HG02938 (cell line): ENCODE measurements around the gene UPK1A.
A peak's percentile ranks its signal among the peaks of the same experiment; 100 is the strongest.

ENCODE experiments used
- ATAC-seq: cut with Tn5 transposase; IDR thresholded peaks from one replicate; pipeline ENCODE4 v1.9.1; 2021; ENCODE audit warnings: mild to moderate bottlenecking, moderate library complexity; ENCODE audit not compliant: unreplicated experiment

The UPK1A gene

DNA sequence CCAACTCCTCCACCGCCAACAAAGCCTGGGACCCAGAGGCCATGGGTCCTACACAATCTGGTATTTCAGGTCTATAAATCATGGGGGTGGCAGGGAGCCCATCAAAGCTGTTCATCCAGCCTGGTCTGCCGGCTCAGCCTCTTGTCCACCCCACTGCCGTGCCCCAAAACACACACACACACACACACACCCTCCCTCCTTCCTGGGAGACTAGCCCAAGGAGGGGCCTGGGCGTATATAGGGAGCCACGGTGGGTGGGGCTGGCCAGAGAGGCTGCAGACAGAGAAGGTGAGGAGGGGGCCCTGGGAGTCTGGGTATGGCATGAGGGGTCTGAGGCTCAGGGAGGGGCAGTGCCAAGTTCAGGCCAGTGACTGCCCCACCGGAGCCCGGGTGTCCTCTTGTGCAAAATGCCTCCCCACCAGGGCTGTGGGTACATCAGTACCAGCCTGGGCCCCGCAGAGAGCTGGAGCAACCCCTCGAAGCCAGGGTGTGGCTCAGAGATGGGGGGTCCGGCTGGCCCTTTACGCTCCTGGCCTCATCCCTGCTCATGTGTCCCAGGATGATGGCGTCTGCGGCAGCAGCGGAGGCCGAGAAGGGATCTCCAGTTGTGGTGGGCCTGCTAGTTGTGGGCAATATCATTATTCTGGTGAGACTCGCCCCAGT lies at the start of gene UPK1A:
Gene UPK1A, plus strand, starts transcription at position 267 of the 663 bp plus-strand sequence. Its CDS starts 296 bp downstream, at position 563.
- no peak for ATAC-seq

DNA sequence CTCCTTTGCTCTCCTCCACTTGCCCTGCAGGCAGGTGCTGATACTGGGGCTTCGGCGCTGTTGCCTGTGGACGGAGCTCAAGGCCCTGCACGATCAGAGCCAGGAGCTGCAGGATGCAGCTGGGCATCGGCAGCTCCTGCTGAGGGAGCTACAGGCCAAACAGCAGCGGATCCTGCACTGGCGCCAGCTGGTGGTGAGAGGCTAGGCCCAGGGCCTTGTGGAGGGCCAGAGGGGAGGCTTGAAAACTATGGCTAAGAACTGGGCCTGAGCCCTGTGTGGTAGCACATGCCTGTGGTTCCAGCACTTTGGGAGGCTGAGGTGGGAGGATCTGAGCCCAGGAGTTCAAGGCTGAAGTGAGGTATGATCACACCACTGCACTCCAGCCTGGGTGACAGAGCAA lies 47.5 kb upstream of the UPK1A start:
- ATAC-seq, result no peak

DNA sequence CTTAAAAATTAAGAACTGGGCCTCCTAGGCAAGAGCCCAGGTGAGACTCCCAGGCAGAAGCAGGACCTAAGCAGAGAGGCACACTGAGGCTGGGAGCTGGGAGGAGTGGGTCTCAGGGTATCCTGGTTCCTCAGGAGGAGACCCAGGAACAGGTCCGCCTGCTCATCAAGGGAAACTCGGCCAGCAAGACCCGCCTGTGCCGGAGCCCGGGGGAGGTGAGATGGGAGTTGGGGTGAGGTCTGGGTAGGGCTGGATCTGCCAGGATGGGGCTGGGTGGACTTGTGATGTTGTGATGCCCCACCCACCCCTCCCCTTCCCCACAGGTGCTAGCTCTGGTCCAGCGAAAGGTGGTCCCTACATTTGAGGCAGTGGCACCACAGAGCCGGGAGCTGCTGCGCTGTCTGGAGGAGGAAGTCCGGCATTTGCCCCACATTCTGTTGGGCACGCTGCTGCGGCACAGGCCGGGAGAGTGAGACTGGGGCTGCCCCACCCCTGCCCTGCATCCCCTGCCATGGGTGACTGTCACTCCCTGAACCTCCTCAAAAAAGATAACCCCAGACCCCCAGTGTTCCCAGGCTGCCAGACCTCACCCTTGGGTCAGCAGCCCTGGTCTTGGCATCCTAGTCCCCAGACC lies 46.9 kb upstream of the UPK1A start:
- ATAC-seq, result no peak

DNA sequence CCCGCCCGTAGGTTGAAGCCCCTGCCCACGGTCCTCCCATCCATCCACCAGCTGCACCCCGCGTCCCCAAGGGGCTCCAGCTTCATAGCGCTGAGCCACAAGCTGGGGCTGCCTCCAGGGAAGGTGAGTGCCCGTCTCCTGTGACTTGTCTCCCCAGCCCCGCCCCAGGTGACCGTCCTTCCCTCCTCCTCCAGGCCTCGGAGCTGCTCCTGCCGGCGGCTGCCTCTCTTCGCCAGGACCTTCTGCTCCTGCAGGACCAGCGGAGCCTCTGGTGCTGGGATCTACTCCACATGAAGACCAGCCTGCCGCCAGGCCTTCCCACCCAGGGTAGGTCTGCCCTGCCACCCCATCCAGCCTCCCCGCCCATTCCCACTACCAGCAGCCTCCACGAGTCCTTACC lies 46.3 kb upstream of the UPK1A start:
- no peak for ATAC-seq

DNA sequence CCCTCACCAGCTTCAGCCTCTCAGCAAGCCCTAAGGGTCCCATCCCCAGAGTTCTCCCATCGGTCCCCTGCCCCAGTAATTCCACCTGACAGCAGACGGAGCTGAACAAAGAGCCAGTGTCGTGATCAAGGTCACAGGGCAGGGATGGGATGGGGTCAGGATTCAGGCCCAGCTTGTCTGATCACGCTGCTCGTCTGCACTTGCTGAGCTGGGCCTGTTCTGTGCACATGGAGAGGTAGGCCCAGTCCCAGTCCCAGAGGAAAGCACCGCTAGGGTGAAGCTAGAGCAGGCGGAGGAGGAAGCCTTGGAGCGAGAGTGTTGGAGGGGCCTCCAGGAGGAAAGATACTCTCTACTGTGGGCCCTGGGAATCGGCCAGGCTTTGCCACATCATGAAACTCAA lies 44.6 kb upstream of the UPK1A start:
- no peak for ATAC-seq

DNA sequence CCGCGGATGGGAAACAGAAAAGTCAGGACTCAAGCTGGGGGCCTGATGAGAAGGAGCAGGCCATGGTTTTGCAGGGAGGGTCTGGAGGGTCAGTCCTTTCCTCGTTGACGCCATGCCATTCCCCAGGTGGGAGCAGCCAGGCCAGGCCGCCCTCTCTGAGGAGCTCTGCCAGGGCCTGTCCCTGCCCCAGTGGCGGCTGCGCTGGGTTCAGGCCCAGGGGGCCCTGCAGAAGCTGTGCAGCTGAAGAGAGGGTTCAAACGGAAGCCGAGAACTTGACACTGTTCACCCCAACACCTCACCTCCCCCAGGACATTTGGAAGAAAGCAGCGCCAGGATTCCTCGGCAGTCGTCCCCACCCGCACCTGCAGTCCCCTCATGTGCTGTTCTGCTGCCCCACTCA lies 43.6 kb upstream of the UPK1A start:
- no peak for ATAC-seq

DNA sequence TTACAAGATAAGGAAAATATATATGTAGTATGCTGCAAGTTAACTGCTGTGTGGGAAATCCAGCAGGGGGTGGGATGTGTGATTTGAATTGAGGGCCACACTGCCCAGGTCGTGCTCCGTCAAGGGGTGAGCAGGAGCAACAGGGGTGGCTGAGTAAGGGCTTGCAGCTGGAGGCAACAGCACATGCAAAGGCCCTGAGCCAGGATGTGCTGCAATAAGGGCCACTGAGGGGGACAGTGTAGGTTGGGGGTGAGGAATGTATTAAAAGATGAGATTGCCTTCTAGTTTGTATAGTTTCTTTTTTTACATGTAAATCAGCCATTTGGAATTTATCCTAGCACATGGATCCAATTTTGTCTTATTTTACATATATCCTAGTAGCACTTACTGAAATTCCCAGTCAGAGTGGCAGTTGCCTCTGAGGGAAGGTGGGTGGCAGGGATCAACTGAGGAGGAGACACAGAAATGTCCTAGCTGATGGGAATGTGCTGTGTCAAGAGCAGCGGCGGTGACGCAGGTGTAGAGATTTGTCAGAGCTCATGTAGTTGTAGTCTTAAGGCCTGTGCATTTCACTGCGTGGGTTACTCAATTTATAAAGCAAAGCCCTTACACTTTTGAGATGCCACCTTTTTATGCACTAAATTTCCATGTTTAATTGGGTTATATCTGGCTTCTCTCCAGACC lies 42.8 kb upstream of the UPK1A start:
- ATAC-seq, result no peak

DNA sequence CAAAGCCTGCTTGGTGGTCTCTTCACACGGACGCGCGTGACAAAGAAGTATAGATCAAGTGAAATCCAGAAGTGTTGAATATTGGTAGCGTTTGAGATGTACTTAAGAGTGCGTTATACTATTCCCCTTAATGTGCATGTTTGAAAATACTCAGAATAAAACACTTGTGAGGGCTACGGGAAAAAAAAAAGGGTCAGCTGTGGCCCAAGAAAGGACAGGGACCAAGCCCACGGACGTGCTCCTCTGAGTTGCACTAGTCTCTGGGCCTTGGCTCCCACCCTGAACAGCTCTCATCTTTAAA lies 38.1 kb upstream of the UPK1A start:
- no peak for ATAC-seq

DNA sequence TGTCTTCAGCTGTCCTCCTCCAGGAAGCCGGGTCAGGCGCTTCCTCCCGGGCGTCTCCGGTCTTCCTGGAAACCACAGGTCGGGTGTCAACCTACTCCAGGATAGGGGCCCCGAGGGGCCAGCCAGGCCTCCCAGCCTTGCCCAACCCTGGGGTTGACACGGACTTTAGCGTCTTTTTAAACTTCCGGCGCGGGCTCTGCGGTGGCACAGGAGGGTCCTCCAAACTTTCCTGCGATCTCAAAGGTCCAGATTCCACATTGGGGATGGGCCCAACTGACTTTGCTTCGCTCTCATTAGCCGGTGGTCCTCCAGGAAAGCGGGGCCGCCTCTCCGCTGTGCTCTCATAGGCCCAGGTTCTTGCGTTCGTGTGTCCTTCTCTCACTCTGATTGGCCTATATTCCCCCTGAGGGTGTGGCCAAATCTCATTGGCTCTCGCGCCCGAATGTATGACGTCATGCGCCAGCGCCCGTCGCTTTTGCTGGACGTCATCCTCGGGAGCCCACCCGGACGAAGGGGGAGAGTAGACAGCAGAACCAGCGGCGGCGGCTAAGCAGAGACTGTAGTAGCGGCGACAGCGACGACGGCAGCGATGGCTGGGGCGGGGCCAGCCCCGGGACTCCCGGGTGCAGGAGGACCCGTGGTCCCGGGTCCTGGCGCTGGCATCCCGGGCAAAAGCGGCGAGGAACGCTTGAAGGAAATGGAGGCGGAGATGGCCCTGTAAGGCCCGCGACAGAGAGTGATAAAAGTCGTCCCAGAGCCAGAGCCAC lies 37.6 kb upstream of the UPK1A start, which contains the start of gene RBM42:
Gene RBM42, plus strand, starts transcription at position 472 of the 767 bp plus-strand sequence. Its CDS starts 118 bp downstream, at position 590.
- ATAC-seq, result peak; percentile 95

DNA sequence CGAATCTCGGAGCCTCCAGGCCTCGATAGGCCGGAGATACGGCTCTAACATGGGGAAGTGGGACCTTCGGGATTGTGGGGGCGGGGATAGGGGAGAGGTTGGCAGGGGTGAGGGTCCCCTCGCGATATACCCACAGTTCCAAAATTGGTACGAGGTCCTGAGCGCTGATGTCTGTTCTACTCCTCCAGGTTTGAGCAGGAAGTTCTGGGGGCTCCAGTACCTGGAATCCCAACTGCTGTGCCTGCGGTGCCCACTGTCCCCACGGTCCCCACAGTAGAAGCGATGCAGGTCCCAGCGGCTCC lies 37.0 kb upstream of the UPK1A start:
- no peak for ATAC-seq

DNA sequence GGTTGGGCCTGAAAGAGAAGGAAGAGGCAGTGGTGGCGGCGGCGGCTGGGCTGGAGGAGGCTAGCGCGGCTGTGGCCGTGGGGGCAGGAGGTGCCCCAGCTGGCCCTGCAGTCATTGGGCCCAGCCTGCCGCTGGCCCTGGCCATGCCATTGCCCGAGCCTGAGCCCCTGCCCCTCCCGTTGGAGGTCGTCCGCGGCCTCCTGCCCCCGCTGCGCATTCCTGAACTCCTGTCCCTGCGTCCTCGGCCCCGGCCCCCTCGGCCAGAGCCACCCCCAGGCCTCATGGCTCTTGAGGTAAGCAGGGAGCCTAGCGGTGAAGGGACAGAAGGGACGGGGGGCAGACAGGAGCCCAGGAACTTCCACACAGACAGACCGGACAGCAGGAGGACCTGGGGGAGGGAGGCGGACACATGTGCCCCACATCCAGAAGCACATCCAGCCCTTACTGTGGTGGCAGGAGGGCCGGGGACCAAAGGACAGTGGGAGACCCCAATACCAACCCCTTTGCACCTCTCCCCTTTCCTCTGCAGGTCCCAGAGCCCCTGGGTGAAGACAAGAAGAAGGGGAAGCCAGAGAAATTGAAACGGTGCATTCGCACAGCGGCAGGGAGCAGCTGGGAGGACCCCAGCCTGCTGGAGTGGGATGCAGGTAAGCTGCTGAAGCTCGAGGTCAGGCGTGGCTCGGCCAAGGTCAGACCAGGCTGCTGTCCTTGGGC lies 32.4 kb upstream of the UPK1A start:
- no peak for ATAC-seq

DNA sequence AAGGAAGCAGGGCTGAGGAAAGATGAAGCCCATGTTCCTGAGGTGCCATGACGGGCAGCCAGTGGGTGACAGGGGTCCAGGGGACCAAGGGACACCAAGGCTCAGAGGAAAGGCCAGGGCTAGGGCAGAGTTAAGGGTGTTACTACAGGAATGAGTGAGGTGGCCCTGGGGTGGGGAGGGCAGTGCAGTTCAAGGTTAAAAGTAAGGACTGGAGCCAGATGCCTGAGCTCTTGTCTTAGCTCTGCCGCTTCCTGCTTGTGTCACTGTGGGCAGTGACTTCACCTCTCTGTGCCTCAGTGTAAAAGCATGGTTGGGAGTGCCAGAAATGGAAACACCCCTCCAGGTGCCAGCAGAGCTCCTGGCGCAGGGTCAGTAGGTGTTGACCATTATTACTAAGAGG lies 29.7 kb upstream of the UPK1A start:
- no peak for ATAC-seq

DNA sequence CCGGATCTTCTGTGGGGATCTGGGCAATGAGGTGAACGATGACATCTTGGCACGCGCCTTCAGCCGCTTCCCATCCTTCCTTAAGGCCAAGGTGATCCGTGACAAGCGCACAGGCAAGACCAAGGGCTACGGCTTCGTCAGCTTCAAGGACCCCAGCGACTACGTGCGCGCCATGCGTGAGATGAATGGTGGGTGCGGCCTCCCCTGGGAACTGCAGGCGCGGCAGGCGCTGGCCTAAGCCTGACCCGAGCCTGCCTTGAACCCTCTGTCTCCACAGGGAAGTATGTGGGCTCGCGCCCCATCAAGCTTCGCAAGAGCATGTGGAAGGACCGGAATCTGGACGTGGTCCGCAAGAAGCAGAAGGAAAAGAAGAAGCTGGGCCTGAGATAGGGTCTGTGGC lies 29.2 kb upstream of the UPK1A start:
- ATAC-seq, result no peak

DNA sequence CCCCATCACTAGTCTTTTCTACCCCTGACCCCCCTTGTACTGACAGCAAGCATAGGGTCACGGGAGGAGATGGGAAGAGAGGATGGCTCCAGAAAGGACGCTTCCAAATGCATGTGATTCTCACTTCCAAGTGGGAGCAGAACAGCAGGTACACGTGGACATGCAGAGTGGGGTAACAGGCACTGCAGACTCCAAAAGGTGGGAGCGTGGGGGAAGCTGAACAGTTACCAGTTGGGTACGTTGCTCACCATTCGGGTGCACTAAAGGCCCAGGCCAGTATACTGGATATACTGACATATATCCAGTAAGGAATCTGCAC lies 27.0 kb upstream of the UPK1A start:
- no peak for ATAC-seq

DNA sequence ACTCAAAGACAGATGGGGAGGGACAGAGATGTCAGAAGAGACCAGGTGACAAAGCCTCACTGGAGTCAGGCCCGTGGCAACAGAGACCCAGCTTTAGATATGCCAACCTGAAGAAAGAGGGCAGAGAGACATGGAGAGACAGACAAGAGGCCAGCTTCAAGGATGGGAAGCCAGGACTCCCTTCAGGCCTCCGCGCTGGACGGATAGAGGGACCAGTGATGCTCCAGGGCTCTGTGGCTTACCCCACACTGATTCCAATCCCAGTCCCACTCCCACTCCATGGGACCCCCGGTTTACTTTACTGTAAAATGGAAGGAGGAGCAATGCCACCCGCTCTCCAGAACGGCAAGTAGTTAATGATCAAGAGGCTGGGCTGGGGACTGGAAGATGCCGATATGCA lies 26.5 kb upstream of the UPK1A start:
- ATAC-seq, result no peak

DNA sequence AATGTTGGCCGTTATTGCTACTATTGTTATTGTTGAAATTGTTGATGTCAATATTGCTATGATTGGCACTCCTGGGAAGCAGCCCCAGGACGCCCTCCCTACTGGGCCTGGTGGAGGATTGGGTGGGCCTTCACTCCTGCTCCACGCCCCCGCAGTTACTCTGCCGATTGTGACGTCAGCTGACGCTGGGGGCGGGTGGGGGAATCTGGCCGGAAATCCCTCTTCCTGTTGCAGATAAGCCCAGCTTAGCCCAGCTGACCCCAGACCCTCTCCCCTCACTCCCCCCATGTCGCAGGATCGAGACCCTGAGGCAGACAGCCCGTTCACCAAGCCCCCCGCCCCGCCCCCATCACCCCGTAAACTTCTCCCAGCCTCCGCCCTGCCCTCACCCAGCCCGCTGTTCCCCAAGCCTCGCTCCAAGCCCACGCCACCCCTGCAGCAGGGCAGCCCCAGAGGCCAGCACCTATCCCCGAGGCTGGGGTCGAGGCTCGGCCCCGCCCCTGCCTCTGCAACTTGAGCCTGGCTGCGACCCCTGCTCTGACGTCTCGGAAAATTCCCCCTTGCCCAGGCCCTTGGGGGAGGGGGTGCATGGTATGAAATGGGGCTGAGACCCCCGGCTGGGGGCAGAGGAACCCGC lies 24.7 kb upstream of the UPK1A start, which contains the start of gene ETV2:
Gene ETV2, plus strand, starts transcription at position 231 of the 637 bp plus-strand sequence. CDS start 716 bp downstream, outside the sequence.
- ATAC-seq, result no peak

DNA sequence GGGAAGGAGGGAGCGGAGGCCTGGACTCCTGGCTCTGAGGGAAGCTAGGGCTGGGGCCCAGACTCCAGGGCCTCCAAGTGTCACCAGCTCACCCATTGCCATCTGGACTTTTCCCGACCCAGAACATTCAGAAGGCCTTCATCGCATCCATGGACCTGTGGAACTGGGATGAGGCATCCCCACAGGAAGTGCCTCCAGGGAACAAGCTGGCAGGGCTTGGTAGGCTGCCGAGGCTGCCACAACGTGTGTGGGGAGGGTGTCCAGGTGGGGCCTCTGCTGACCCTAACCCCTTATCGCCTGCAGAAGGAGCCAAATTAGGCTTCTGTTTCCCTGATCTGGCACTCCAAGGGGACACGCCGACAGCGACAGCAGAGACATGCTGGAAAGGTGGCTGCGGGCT lies 24.0 kb upstream of the UPK1A start:
- ATAC-seq, result no peak

DNA sequence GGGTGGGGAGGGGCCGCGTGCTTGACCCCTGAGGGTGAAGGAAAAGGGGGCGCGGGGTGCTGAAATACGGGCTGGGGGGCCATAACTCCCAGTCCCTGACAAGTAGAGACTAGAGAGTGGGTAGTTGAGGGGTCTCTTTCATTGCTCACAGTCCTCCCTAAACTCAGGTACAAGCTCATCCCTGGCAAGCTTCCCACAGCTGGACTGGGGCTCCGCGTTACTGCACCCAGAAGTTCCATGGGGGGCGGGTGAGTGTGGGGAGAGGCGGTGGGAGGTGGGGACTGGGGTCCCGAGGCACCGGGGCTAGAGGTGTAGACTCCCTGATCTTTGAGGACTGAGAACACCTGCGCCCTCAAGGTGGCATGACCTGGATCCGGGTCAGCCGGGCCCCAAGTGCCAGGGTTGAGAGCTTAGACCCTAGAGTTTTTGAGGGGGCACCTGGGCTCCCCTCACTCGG lies 23.5 kb upstream of the UPK1A start:
- ATAC-seq, result no peak

DNA sequence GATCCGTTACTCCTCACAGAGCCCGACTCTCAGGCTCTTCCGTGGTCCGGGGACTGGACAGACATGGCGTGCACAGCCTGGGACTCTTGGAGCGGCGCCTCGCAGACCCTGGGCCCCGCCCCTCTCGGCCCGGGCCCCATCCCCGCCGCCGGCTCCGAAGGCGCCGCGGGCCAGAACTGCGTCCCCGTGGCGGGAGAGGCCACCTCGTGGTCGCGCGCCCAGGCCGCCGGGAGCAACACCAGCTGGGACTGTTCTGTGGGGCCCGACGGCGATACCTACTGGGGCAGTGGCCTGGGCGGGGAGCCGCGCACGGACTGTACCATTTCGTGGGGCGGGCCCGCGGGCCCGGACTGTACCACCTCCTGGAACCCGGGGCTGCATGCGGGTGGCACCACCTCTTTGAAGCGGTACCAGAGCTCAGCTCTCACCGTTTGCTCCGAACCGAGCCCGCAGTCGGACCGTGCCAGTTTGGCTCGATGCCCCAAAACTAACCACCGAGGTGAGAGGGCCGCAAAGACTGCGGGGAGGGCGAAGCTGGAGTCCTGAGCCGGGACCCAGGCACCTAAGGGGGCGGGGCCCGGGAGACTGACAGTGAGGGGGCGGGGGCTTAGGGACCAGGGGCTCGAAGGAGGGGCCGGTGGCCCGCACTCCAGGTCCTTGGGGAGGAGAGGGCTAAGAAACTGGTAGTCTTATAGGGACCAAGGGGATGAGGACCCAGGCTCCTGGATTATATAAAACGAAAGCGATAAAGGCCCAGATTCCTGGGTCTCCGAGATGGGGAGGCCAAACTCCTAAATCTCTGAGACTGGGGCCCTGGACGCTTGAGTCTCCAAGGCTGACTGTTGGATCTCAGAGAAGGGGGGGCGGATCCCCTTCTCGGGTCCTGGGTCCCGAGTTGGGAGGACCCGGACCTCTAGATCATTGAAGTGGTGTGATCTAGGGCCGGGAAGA lies 22.8 kb upstream of the UPK1A start:
- ATAC-seq, result peak; percentile 30
